GM18526 (cell line): ENCODE data around the gene ATP6V0C.

Experiments used
- POLR2A ChIP-seq: IDR thresholded peaks from 3 replicates; pipeline ENCODE4 v1.6.1; 2011; ENCODE audit not compliant: insufficient read length; ENCODE audit errors: extremely low read depth

Gene ATP6V0C

GRCh38 chr16:2482708-2483534, 30.8 kb upstream of the ATP6V0C start:
- TF ChIP-seq POLR2A = no peak

GRCh38 chr16:2483939-2484897, 29.5 kb upstream of the ATP6V0C start:
- TF ChIP-seq POLR2A = no peak

- no peak for TF ChIP-seq POLR2A
These were observed 28.7 kb upstream of the ATP6V0C start for GRCh38 chr16:2484898-2485508.

- no peak for TF ChIP-seq POLR2A
These were observed 27.8 kb upstream of the ATP6V0C start for GRCh38 chr16:2485811-2486507.

- no peak for TF ChIP-seq POLR2A
These were observed 26.9 kb upstream of the ATP6V0C start for GRCh38 chr16:2486645-2487516.

GRCh38 chr16:2487517-2487842, 26.3 kb upstream of the ATP6V0C start:
- TF ChIP-seq POLR2A = no peak

GRCh38 chr16:2487903-2488531, 25.7 kb upstream of the ATP6V0C start:
- no peak for TF ChIP-seq POLR2A

GRCh38 chr16:2489581-2489980, 24.2 kb upstream of the ATP6V0C start:
- no peak for TF ChIP-seq POLR2A

- no peak for TF ChIP-seq POLR2A
These were observed 23.3 kb upstream of the ATP6V0C start for GRCh38 chr16:2490190-2491105.

GRCh38 chr16:2492292-2492691, 21.5 kb upstream of the ATP6V0C start:
- no peak for TF ChIP-seq POLR2A

GRCh38 chr16:2493605-2494004, 20.1 kb upstream of the ATP6V0C start:
- TF ChIP-seq POLR2A = no peak

GRCh38 chr16:2494616-2495015, 19.1 kb upstream of the ATP6V0C start:
- TF ChIP-seq POLR2A = no peak

- TF ChIP-seq POLR2A = no peak
These were observed 18.7 kb upstream of the ATP6V0C start for GRCh38 chr16:2495041-2495440.
